BJ (cell line): Measurements from ENCODE around the gene SYTL1. TPM values are rescaled to one million over a fixed set of nuclear protein-coding genes. Genes with fewer than 3 reads are reported as not detected.
"Not testable (repeated sequence)": the region's sequence is repeated elsewhere in the genome, so short reads cannot be mapped to it uniquely, and the experiment has no call there.

Experiments
- CTCF ChIA-PET: fragments of 350-600 bp; formaldehyde crosslinking; extraction: SDS; loops from one replicate; lab custom pipeline; 2021; ENCODE audit warnings: antibody characterized with exemption, inconsistent platforms; lab: Yijun Ruan, JAX
- POLR2A ChIA-PET: fragments of 300-600 bp; sonication (Branson Sonifier 250); formaldehyde crosslinking; extraction: SDS; loops from one replicate; lab custom pipeline; 2021; ENCODE audit warnings: antibody characterized with exemption; lab: Charles Lee
- DNase-seq: peaks from one replicate; pipeline ENCODE4 v3.0.0-alpha.2; 2011; ENCODE audit warnings: low read depth
- H3K27me3 ChIP-seq: 2 replicates; pipeline ENCODE4 v1.6.0; 2011; ENCODE audit warnings: low read length; ENCODE audit not compliant: control insufficient read depth, insufficient read depth
- H3K36me3 ChIP-seq: 2 replicates; pipeline ENCODE4 v1.5.1; 2011; ENCODE audit warnings: low read length; ENCODE audit not compliant: control insufficient read depth, insufficient read depth
- H3K4me3 ChIP-seq: 2 replicates; pipeline ENCODE4 v1.5.1; 2011; ENCODE audit warnings: low read depth, mild to moderate bottlenecking, control low read depth, low read length
- CTCF ChIP-seq: IDR thresholded peaks from 2 replicates; pipeline ENCODE4 v1.5.1; 2011; ENCODE audit warnings: low read depth, mild to moderate bottlenecking, control low read depth, inconsistent platforms, low read length, moderate library complexity; ENCODE audit not compliant: insufficient read depth
- polyA plus RNA-seq: library from polyadenylated mRNA; depleted of rRNA; stranded (reverse); fragments of >200 nt; gene quantifications from 2 replicates; pipeline ENCODE4 v1.2.3, GENCODE V29; 2011

The SYTL1 gene
- polyA plus RNA-seq, 1 experiment, result 0.23 TPM

DNA sequence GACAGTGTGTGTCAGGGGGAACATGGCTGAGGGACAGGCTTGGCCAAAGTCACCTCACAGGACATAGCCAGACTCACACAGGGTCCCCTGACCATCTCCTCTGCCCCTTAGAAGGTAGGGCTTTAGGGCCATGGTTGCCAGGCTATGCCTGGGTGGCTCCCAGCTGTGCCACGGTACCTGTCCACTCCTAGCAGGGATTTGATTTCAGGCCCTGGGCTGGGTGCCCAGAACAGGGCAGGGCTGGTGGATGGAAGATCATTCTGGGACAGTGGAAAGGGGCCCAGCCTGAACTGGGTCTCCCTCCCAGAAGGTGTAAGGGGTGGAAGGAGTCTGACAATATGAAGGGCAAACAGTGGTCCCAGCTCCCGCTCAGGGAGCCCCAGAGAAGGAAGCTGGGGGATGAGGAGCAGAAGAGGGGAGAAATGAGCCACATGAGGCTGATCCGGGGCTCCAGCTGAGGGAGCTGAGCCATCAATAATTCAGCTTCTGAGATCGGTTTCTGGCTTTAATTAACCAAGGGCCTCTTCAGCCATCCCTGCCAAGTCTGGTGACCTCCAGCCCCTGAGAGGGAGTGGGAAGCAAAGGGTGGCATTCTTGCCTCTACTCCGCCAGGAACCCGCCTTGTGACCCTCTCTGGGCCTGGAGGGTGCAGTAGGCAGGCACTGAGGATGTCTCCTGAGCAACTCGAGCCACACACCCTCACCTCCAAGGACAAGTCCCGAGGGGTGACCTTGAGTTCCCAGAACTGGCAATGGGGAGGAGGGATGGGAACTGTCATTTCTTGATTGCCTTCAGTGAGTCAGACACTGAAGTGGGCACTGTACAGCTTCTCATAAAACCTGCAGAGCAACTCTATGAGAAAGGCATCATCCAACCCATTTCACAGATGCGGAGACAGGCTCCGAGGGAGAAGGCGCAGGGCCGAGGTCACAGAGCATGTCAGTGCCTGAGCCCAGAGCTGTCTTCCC, 39.2 kb downstream of the SYTL1 start:
- TF ChIP-seq CTCF, result no peak
- no peak for DNase-seq
- H3K36me3 ChIP-seq, result no peaks in the 10 kb centered on the region
- H3K27me3 ChIP-seq, result peaks cover 6% of the 10 kb centered on the region
- CTCF ChIA-PET, result interaction anchor here (0.8 to 8.7 kb wide), 4 partner anchors 14 to 82 kb away, joined by 4 to 170 read pairs (median 12); no protein-coding TSS in a partner anchor
- no peak overlapping the region for H3K4me3 ChIP-seq
- POLR2A ChIA-PET, result no interaction called here

- ChIA-PET CTCF (interaction anchor here (1.5 to 8.7 kb wide), 6 partner anchors 13 to 83 kb away, joined by 8 to 170 read pairs (median 11); partner anchors contain the start of gene MAP3K6), POLR2A (no interaction called here)
- H3K4me3 ChIP-seq, result no peak overlapping the region
- H3K36me3 ChIP-seq, result no peaks in the 10 kb centered on the region
- peaks cover 9% of the 10 kb centered on the region for H3K27me3 ChIP-seq
- DNase-seq, result no peak
- no peak for TF ChIP-seq CTCF
Measured at GRCh38 chr1:27381969-27382762, 40.3 kb downstream of the SYTL1 start.

DNA sequence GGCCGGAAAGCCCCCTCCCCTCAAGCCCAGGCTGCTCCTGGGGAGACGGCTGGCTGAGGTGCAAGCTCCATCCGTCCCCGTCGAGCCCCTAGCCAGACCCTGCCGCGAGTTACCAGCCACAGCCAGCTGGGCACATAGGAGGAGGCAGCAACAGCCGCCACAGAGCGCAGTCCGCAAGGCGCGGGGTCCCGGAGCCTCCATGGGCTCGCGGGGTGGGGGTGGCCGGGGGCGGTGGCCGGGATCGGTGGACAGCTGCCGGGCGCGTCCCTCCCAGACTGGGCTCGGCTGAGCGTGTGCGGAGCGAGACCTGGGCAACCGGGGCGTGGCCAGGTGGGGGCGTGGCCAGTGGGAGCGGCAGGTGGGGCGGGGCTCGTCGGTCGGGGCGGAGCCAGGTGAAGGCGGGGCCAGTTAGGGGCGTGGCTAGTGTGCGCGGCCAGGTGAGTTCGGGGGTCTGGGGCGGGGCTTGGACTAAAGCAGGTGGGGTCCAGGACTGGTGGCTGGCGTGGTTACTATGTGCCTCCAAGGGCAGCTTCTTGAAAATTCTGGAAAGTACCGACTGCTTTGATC, 41.3 kb downstream of the SYTL1 start, which contains the start of gene CD164L2:
Gene CD164L2 (minus strand): TSS at position 295 of the 567 bp plus-strand sequence. CDS start 94 bp downstream, at position 201.
- ChIA-PET CTCF (interaction anchor here (1.5 to 8.7 kb wide), 6 partner anchors 12 to 84 kb away, joined by 8 to 170 read pairs (median 11); partner anchors contain the start of gene MAP3K6), POLR2A (no interaction called here)

DNA sequence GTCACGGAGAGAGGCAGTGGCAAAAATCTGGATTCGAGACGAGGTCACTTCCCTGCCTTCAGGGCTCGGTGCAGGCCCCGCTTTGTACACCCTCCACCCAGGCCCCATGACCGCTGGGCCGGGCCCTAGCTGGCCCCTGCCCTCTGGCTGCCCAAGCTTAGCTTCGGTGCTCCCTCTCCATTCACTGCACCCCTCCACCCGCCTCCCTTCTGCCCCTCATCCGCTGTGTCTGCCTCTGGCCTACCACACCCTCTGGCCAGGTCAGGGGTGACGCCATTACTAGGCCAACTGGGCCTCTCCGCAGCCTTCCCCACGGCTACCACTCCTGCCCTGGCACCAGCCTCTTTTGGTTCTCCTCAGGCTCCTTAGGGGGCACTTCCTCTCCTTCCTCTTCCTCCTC, 41.8 kb downstream of the SYTL1 start:
- peaks cover 9% of the 10 kb centered on the region for H3K27me3 ChIP-seq
- no peak overlapping the region for H3K4me3 ChIP-seq
- ChIA-PET POLR2A (no interaction called here), CTCF (interaction anchor here (1.5 to 8.7 kb wide), 6 partner anchors 17 to 225 kb away, joined by 4 to 170 read pairs (median 8); partner anchors contain the start of gene MAP3K6)
- H3K36me3 ChIP-seq, result no peaks in the 10 kb centered on the region
- no peak for DNase-seq
- no peak for TF ChIP-seq CTCF

More for the DNA sequence above, 41.3 kb downstream of the SYTL1 start, which contains the start of gene CD164L2:
- Histone ChIP-seq H3K27me3 (peaks cover 9% of the 10 kb centered on the region), H3K4me3 (no peak within 1 kb of the TSS), H3K36me3 (no peaks in the 10 kb centered on the region)
- no peak for TF ChIP-seq CTCF
- DNase-seq, result no peak

GRCh38 chr1:27384797-27385196, 43.0 kb downstream of the SYTL1 start:
- H3K27me3 ChIP-seq, H3K36me3 ChIP-seq, DNase-seq, POLR2A ChIA-PET, H3K4me3 ChIP-seq: not testable (repeated sequence)
- CTCF ChIA-PET, result interaction anchor here (1.5 to 8.7 kb wide), 6 partner anchors 16 to 223 kb away, joined by 4 to 170 read pairs (median 8); partner anchors contain the start of gene MAP3K6
